OCI-LY1 (cell line): ENCODE measurements around the gene OIP5.

Source experiments
- CTCF ChIP-seq: fragments of 200-600 bp; sonication (generic), shearing (Covaris generic); IDR thresholded peaks from 2 replicates; pipeline ENCODE4 v1.5.1; 2017; ENCODE audit warnings: mild to moderate bottlenecking, antibody characterized with exemption, low read length, moderate library complexity, mixed read lengths
- EZH2 ChIP-seq: fragments of 200-600 bp; sonication (generic), shearing (Covaris generic); IDR thresholded peaks from 2 replicates; pipeline ENCODE4 v1.8.0; 2017; ENCODE audit warnings: borderline replicate concordance, mixed run types, mild to moderate bottlenecking, antibody characterized with exemption, low read length, moderate library complexity, mixed read lengths

- TF ChIP-seq CTCF (no peak), EZH2 (no peak)
Measured at GRCh38 chr15:41354371-41354770, 22.0 kb upstream of the OIP5 start.
